HCT116 (cell line): ENCODE results near the gene UBE2E2.

Experiments used
- ATF3 ChIP-seq: IDR thresholded peaks from 2 replicates; pipeline ENCODE4 v1.6.1; 2012
- EGR1 ChIP-seq: IDR thresholded peaks from 2 replicates; pipeline ENCODE4 v1.6.1; 2012; ENCODE audit warnings: low read depth
- EZH2 ChIP-seq: fragments of 200-600 bp; sonication (generic); IDR thresholded peaks from 2 replicates; pipeline ENCODE4 v1.6.1; 2017; ENCODE audit warnings: antibody characterized with exemption, mixed run types
- FOSL1 ChIP-seq: IDR thresholded peaks from 2 replicates; pipeline ENCODE4 v1.6.1; 2012; ENCODE audit warnings: low read depth
- JUND ChIP-seq: IDR thresholded peaks from 2 replicates; pipeline ENCODE4 v1.6.1; 2012
- POLR2A ChIP-seq: IDR thresholded peaks from 2 replicates; pipeline ENCODE4 v1.7.0; 2011; ENCODE audit warnings: borderline replicate concordance; ENCODE audit not compliant: insufficient read depth, insufficient read length; ENCODE audit errors: extremely low read depth
- POLR2AphosphoS5 ChIP-seq: IDR thresholded peaks from 2 replicates; pipeline ENCODE4 v1.6.1; 2011; ENCODE audit warnings: mild to moderate bottlenecking, low read depth, low read length, moderate library complexity
- RAD21 ChIP-seq: IDR thresholded peaks from 2 replicates; pipeline ENCODE4 v1.6.1; 2012; ENCODE audit warnings: low read depth, mild to moderate bottlenecking
- REST ChIP-seq: IDR thresholded peaks from 2 replicates; pipeline ENCODE4 v1.6.1; 2012; ENCODE audit warnings: low read depth
- SIN3A ChIP-seq: IDR thresholded peaks from 2 replicates; pipeline ENCODE4 v1.6.1; 2012; ENCODE audit warnings: low read depth
- TCF7L2 ChIP-seq: IDR thresholded peaks from 2 replicates; pipeline ENCODE4 v1.7.0; 2011; ENCODE audit warnings: borderline replicate concordance, inconsistent platforms; ENCODE audit not compliant: insufficient read depth, insufficient read length; ENCODE audit errors: extremely low read depth
- TF ChIP-seq, protein P1 (sequence below), 3 experiments: fragments of 200-600 bp in 1 of 3; sonication (generic) in 1 of 3; IDR thresholded peaks in 2 of 3; conservative IDR thresholded peaks in 1 of 3; 2 replicates each; pipeline ENCODE4 v1.5.1; 2012 to 2017; ENCODE audit warnings: low read depth in 2 of 3, low read length in 2 of 3, antibody characterized with exemption in 1 of 3, borderline replicate concordance in 1 of 3, control low read depth in 1 of 3, mild to moderate bottlenecking in 1 of 3, mixed read lengths in 1 of 3, mixed run types in 1 of 3, moderate library complexity in 1 of 3; ENCODE audit not compliant: insufficient read depth in 1 of 3
- TF ChIP-seq, protein P2 (sequence below): IDR thresholded peaks from 2 replicates; pipeline ENCODE4 v1.6.1; 2011; ENCODE audit warnings: mild to moderate bottlenecking, low read length, moderate library complexity; ENCODE audit not compliant: insufficient replicate concordance; ENCODE audit errors: extremely low read depth

DNA sequence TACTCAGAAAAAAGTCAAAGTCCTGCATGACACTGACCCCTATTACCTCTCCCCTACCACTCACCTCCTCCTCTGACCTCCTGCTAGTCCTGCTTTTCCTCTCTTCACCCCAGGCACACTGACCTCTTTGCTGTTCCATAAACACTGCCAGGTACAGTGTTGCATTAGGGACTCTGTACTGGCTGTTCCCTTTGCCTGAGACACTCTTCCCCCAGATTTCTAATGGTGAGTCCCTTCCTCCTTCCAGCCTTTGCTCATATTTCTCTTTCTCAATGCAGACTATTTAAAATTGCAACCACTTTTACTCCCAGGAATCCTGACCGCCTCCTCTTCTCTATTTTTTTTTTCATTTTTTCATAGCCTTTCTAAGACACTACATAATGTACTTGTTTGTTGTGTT, 36.3 kb upstream of the UBE2E2 start:
- TF ChIP-seq SIN3A = no peak
- TF ChIP-seq, protein P1, sequence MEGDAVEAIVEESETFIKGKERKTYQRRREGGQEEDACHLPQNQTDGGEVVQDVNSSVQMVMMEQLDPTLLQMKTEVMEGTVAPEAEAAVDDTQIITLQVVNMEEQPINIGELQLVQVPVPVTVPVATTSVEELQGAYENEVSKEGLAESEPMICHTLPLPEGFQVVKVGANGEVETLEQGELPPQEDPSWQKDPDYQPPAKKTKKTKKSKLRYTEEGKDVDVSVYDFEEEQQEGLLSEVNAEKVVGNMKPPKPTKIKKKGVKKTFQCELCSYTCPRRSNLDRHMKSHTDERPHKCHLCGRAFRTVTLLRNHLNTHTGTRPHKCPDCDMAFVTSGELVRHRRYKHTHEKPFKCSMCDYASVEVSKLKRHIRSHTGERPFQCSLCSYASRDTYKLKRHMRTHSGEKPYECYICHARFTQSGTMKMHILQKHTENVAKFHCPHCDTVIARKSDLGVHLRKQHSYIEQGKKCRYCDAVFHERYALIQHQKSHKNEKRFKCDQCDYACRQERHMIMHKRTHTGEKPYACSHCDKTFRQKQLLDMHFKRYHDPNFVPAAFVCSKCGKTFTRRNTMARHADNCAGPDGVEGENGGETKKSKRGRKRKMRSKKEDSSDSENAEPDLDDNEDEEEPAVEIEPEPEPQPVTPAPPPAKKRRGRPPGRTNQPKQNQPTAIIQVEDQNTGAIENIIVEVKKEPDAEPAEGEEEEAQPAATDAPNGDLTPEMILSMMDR (IDR thresholded peaks at IDR 0.05 in 2 of 3, conservative IDR thresholded peaks at IDR 0.05 in 1 of 3; ENCODE audit: borderline replicate concordance in 1 of 3, insufficient read depth in 1 of 3, low read depth in 2 of 3, low read length in 2 of 3) = no peak
- no peak for TF ChIP-seq FOSL1
- no peak for TF ChIP-seq EGR1
- TF ChIP-seq JUND = no peak
- no peak for TF ChIP-seq POLR2AphosphoS5
- TF ChIP-seq, protein P2, sequence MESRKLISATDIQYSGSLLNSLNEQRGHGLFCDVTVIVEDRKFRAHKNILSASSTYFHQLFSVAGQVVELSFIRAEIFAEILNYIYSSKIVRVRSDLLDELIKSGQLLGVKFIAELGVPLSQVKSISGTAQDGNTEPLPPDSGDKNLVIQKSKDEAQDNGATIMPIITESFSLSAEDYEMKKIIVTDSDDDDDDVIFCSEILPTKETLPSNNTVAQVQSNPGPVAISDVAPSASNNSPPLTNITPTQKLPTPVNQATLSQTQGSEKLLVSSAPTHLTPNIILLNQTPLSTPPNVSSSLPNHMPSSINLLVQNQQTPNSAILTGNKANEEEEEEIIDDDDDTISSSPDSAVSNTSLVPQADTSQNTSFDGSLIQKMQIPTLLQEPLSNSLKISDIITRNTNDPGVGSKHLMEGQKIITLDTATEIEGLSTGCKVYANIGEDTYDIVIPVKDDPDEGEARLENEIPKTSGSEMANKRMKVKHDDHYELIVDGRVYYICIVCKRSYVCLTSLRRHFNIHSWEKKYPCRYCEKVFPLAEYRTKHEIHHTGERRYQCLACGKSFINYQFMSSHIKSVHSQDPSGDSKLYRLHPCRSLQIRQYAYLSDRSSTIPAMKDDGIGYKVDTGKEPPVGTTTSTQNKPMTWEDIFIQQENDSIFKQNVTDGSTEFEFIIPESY = no peak
- TF ChIP-seq RAD21 = no peak
- TF ChIP-seq POLR2A = no peak
- no peak for TF ChIP-seq REST
- TF ChIP-seq ATF3 = no peak
- no peak for TF ChIP-seq EZH2
- no peak for TF ChIP-seq TCF7L2
